Right renal pelvis (tissue), 4 donors: Measurements from ENCODE around the gene PAOX. TPM values are rescaled to one million over a fixed set of nuclear protein-coding genes. Genes with fewer than 3 reads are reported as not detected.
"Not testable (repeated sequence)": the region's sequence is repeated elsewhere in the genome, so short reads cannot be mapped to it uniquely, and the experiment has no call there.

Experiments
- DNase-seq, 4 donors: peaks; one replicate each; pipeline ENCODE4 v3.0.0-alpha.2; 2013; ENCODE audit warnings: low read depth in 4 of 4, low spot score in 3 of 4, missing footprints in 1 of 4
- polyA plus RNA-seq, 4 donors: library from polyadenylated mRNA; unstranded; fragments of 120-200 nt; gene quantifications; one replicate each; pipeline ENCODE4 v1.2.1, GENCODE V29; 2013; ENCODE audit not compliant: insufficient read length in 4 of 4

Gene PAOX
- polyA plus RNA-seq, 4 donors, result 5.5 to 7.6 (median 5.8) TPM

GRCh38 chr10:133400624-133401424 lies 21.8 kb downstream of the PAOX start:
- DNase-seq, result no peak

DNA sequence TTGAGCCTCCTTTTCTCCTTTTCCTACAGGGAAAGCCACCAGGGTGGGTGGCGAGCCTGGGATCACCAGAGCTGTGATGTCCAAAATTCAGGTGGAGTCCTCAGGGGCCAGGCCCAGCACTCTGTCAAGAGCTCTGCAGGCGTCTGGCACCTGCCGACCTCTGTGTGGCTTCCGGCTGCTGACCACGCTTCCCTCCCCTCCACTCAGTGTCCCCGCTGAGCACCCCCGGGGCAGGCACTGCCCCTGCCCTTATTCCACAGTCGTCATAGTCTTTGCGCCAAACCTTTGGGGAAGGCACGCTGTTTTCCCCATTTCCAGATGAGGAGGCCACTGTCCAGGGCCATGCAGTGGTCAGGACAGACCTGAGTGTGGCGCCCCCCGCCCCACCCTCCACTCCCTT lies 22.4 kb downstream of the PAOX start:
- no peak for DNase-seq

GRCh38 chr10:133401981-133402725 lies 23.1 kb downstream of the PAOX start:
- DNase-seq, result no peak

DNA sequence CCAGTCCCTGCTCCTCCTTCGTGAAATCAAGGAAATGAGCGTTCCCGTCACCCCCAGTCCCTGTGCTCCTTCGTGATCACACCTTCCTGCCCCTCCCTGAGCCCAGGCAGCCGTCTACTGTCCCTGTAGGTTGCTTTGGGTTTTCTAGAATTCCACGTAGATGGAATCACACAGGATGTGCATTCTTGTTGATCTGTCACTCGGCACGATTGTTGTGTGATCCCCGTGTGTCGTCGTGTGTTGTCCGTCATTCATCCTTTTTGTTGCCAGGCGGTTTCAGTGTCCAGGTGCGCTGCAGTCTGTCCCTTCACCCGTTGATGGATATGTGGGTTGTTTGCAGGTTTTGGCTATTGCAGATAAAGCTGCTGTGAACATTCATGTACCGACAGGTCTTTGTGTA lies 24.3 kb downstream of the PAOX start:
- DNase-seq, result no peak

DNA sequence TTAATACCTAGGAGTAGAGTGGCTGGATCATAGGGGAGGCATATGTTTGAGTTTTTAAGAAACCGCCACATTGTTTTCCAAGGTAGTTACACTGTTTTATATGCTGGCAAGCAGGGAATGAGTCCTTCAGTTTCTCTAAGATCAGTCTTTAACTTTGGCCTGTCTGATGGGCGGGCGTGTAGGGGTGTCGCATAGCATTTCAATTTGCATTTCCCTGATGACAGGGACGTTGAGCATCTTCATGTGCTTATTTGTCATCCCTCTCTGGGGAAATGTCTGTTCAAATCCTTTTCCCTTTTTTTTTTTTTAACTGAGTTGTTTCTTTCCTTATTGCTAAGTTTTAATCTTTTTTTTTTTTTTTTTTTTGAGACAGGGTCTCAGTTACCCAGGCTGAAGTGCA lies 24.7 kb downstream of the PAOX start:
- no peak for DNase-seq

GRCh38 chr10:133405272-133405671 lies 26.2 kb downstream of the PAOX start:
- DNase-seq, result no peak

DNA sequence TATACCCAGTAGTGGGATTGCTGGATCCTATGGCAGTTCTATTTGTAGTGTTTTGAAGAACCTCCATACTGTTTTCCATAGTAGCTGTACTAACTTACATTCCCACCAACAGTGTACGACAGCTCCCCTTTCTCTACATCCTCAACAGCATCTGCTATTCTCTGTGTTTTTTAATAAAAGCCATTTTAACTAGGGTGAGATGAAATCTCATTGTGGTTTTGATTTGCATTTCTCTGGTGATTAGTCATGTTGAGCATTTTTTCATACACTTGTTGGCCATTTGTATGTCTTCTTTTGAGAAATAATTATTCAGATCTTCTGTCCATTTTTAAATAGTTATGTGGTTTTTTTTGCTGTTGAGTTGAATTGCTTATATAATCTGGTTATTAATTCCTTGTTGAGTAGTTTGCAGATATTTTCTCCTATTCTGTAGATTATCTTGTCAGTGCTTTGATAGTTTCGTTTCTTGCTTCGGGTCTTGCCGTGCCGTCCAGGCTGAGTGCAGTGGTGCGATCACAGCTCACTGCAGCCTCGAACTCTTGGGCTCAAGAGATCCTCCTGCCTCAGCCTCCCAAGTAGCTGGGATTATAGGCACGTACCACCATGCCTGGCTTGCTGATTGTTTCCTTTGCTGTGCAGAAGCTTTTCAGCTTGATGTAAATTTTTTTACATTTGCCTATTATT lies 26.9 kb downstream of the PAOX start:
- no peak for DNase-seq

DNA sequence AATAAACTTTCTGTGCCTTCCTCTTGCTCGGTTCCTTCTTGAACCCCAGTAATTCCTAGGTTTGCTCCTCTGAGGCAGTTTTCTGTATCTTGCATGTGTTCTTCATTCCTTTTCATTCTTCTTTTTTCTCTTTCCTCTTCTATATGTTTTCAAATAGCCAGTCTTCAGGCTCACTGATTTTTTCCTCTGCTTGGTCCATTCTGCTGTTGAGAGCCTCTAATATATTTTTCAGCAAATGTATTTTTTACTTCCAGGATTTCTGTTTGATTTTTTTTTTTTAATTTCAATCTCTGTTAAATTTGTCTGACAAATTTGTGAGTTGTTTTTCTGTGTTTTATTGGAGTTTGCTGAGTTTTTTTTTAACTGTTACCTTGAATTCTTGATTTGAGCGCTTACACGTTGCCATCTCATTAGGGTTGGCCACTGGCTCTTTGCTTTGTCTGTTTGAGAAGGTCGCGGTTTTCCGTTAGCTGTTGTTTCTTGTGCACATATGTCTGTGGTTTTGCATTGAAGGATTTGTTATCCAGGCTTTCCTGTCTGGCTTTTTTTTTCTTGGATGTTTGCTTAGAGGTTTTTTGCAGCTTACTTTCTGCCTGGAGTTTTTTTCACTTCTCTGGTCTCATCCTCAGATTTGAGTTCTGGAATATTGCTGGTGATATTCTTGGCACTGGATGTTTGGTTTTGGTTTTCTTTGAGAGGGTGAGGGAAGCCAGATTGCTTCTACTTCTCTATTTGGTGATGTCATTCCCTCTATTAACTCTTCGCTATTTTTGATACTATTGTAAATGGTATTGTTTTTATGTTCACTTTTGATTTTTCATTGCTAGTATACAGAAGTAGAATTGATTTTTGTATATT lies 32.7 kb downstream of the PAOX start:
- no peak for DNase-seq

- DNase-seq, result no peak
Observed at GRCh38 chr10:133412381-133412711, 33.3 kb downstream of the PAOX start.

GRCh38 chr10:133414401-133414800 lies 35.3 kb downstream of the PAOX start:
- not testable (repeated sequence) for DNase-seq

- no peak for DNase-seq
Observed at GRCh38 chr10:133415752-133416151, 36.7 kb downstream of the PAOX start.

GRCh38 chr10:133418289-133418993 lies 39.4 kb downstream of the PAOX start:
- DNase-seq, result no peak

- DNase-seq, result no peak
Observed at GRCh38 chr10:133419211-133419950, 40.3 kb downstream of the PAOX start.

- DNase-seq, result no peak
Observed at GRCh38 chr10:133420028-133420427, 41.0 kb downstream of the PAOX start.

GRCh38 chr10:133420579-133420978 lies 41.5 kb downstream of the PAOX start:
- no peak for DNase-seq

DNA sequence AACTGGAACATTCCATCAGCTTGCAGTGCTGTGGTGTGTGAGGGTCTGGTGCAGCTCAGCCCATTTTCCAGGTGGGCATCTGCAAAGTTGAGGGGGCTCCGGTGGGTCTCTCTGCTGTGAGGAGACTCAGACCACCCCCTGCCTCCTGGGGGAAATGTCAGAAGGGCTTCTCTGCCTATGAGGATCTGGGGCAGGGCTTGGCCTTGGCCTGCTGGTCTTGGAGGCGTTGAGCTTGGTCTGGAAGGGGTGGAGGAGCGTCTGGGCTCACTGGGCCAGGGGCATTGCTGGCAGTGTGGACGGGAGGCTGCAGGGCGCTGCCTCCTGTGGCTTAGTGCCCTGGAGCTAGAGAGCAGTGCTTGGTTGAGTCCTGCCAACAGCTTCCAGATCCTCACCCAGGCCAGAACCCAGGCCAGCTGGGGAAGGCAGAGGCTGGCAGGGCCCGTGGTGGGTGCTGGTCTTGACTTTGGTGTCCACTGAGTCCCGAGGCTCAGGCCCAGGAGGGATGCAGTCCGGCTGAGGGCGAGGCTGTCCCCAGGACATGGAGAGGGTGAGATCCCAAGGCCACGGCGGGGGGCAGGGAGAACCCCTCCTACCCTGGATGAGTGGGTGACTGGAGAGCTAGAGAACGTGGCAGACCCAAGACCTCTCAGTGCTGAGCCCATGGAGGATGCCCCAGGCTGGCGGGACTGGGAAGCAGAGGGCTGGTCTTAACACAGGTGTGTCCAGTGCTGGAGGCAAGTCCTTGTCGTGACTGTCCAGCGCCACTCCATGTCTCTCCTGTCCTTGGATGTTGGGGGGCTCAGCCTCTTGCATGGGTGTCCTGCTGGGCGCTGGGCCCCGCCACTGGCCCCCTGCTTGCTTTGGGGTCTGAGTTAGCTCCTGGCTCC lies 42.5 kb downstream of the PAOX start:
- no peak for DNase-seq

DNA sequence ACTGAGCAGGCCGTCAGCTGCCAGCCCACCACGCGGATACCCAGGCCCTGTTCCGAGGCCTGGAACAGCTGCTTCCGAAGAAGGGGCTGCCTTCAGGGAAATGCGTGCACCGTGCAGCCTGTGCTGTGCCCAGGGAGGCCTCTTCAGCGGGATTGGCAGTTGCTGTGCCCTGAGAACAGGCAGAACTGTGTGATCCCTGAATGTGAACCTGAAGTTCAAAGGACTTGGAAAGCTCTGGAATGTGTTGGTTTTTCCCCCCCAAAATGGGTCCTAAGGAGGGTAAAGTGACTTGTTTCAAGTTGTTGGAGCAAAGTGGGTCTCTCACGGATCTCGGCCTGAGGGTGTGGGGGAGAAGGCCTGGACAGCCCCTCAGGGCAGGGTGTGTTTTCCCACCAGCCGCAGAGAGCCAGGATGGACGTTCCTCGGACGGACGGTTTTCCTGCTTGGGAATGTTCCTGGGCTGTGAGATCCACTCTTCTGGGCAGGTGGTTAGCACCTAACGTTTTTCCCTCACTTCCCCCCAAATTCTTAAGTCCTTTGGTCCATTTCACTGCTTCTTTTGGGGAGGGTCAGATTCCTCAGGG lies 43.3 kb downstream of the PAOX start:
- DNase-seq, result no peak
